Natural killer cell (primary cell): Measurements from ENCODE around the gene COL20A1. TPM values are rescaled to one million over a fixed set of nuclear protein-coding genes. Genes with fewer than 3 reads are reported as not detected.

Experiments used
- ATAC-seq, 3 donors: fragments of 150-1000 bp in 2 of 3; fragments of 200-7000 bp in 1 of 3; cut with Tn5 transposase; 1 replicate in 1 of 3; 2 replicates in 2 of 3; pipeline ENCODE4 v1.10.0; 2021; ENCODE audit warnings: mild to moderate bottlenecking in 2 of 3, moderate library complexity in 2 of 3
- DNase-seq, 2 donors: peaks; one replicate each; pipeline versions ENCODE4 v3.0.0 to v3.0.0-alpha.2; 2013 to 2021; ENCODE audit warnings: mixed read lengths in 1 of 2
- H3K27ac ChIP-seq: one replicate; pipeline ENCODE4 v1.5.1; 2013; ENCODE audit warnings: mild to moderate bottlenecking, low read length
- H3K27me3 ChIP-seq: one replicate; pipeline ENCODE4 v1.6.1; 2013; ENCODE audit warnings: low read length; ENCODE audit not compliant: control insufficient read depth, insufficient read depth
- H3K36me3 ChIP-seq: one replicate; pipeline ENCODE4 v1.6.1; 2013; ENCODE audit warnings: low read length; ENCODE audit not compliant: control insufficient read depth, insufficient read depth
- H3K4me1 ChIP-seq: one replicate; pipeline ENCODE4 v1.6.1; 2013; ENCODE audit warnings: low read length; ENCODE audit not compliant: control insufficient read depth, insufficient read depth
- H3K4me3 ChIP-seq: one replicate; pipeline ENCODE4 v1.5.1; 2013; ENCODE audit warnings: low read length
- H3K9me3 ChIP-seq: one replicate; pipeline ENCODE4 v1.6.1; 2013; ENCODE audit warnings: low read length; ENCODE audit not compliant: control insufficient read depth, insufficient read depth
- H3K27ac Mint-ChIP-seq, 2 donors: one replicate each; pipeline ENCODE4 v1.8.0; 2022; ENCODE audit warnings: mild to moderate bottlenecking in 2 of 2, mixed read lengths in 2 of 2, moderate library complexity in 1 of 2
- H3K27me3 Mint-ChIP-seq, 2 donors: one replicate each; pipeline ENCODE4 v1.8.0; 2022; ENCODE audit warnings: low read depth in 2 of 2, mixed read lengths in 2 of 2
- H3K36me3 Mint-ChIP-seq: one replicate; pipeline ENCODE4 v1.8.0; 2022; ENCODE audit warnings: mixed read lengths
- H3K4me1 Mint-ChIP-seq, 2 donors: one replicate each; pipeline ENCODE4 v1.8.0; 2022; ENCODE audit warnings: mixed read lengths in 2 of 2
- H3K4me3 Mint-ChIP-seq: one replicate; pipeline ENCODE4 v1.8.0; 2022; ENCODE audit warnings: mild to moderate bottlenecking, moderate library complexity, mixed read lengths
- H3K9me3 Mint-ChIP-seq, 2 donors: one replicate each; pipeline ENCODE4 v1.8.0; 2022; ENCODE audit warnings: mixed read lengths in 2 of 2
- CTCF ChIP-seq: fragments of 200-600 bp; IDR thresholded peaks from one replicate; pipeline ENCODE4 v1.8.0; 2022; ENCODE audit warnings: antibody characterized with exemption
- WGBS: methylation state at CpG from one replicate; pipeline ENCODE4 v1.1.7; 2013; ENCODE audit warnings: missing lambda C conversion rate; ENCODE audit not compliant: insufficient coverage; 5-methylcytosine and 5-hydroxymethylcytosine counted together
- intact Hi-C: fragments of 100-400 bp; cut with micrococcal nuclease; formaldehyde crosslinking; loops from one replicate; pipeline ENCODE4 v1.14.2; 2022
- total RNA-seq, 4 donors: library from RNA; stranded (reverse); fragments of 120-200 nt in 1 of 4; gene quantifications; one replicate each; pipeline versions ENCODE4 v1.2.3 to v1.2.4, GENCODE V29; 2013 to 2022

The COL20A1 gene
- total RNA-seq, 3 donors from 2014 or later (not counting 1 experiment from before 2014, with no cell fraction given) = 0.12 to 0.33 TPM; not detected in 1

- peaks cover 21% of the 10 kb centered on the region for H3K27me3 ChIP-seq
- peaks cover 5 to 9% of the 10 kb centered on the region in 2 donors for H3K27me3 Mint-ChIP-seq
- no peak within 1 kb of the TSS for H3K27ac ChIP-seq
- no peaks in the 10 kb centered on the region for H3K4me1 Mint-ChIP-seq
- H3K4me1 ChIP-seq = no peaks in the 10 kb centered on the region
- intact Hi-C loops = no loop called here
- no peaks in the 10 kb centered on the region for H3K36me3 ChIP-seq
- 6% methylated on average over 70 of the region's 79 CpGs for WGBS
- no peaks in the 10 kb centered on the region for H3K36me3 Mint-ChIP-seq
- no peaks in the 10 kb centered on the region for H3K9me3 ChIP-seq
- ATAC-seq (no peak), DNase-seq (no peak)
- no peak for TF ChIP-seq CTCF
- no peak within 1 kb of the TSS for H3K4me3 Mint-ChIP-seq
- H3K27ac Mint-ChIP-seq = no peak within 1 kb of the TSS
- H3K9me3 Mint-ChIP-seq = no peaks in the 10 kb centered on the region
- H3K4me3 ChIP-seq = no peak within 1 kb of the TSS
Observed at GRCh38 chr20:63360850-63361518, 68.0 kb downstream of the COL20A1 start, which contains the start of gene CHRNA4. TSS of gene CHRNA4 (minus strand) at chr20:63361349. CDS start at chr20:63361165, 184 bp downstream.

GRCh38 chr20:63361519-63362435 is 68.8 kb downstream of the COL20A1 start:
- intact Hi-C loops = no loop called here
- Histone ChIP-seq H3K36me3 (no peaks in the 10 kb centered on the region), H3K9me3 (no peaks in the 10 kb centered on the region), H3K27ac (no peak overlapping the region), H3K4me1 (no peaks in the 10 kb centered on the region), H3K4me3 (no peak overlapping the region), H3K27me3 (peaks cover 21% of the 10 kb centered on the region)
- no peak for TF ChIP-seq CTCF
- ATAC-seq (no peak), DNase-seq (no peak)
- Mint-ChIP-seq H3K27ac (no peak overlapping the region), H3K4me1 (no peaks in the 10 kb centered on the region), H3K36me3 (no peaks in the 10 kb centered on the region), H3K4me3 (no peak overlapping the region), H3K27me3 (peaks cover 5 to 9% of the 10 kb centered on the region in 2 donors), H3K9me3 (no peaks in the 10 kb centered on the region)
- WGBS = 12% methylated on average over 50 of the region's 50 CpGs

- no peaks in the 10 kb centered on the region for H3K4me1 ChIP-seq
- Mint-ChIP-seq H3K36me3 (no peaks in the 10 kb centered on the region), H3K27ac (no peak overlapping the region), H3K4me1 (no peaks in the 10 kb centered on the region), H3K9me3 (no peaks in the 10 kb centered on the region), H3K27me3 (peaks cover 5 to 9% of the 10 kb centered on the region in 2 donors), H3K4me3 (no peak overlapping the region)
- no peaks in the 10 kb centered on the region for H3K36me3 ChIP-seq
- DNase-seq (no peak), ATAC-seq (no peak)
- no peak overlapping the region for H3K4me3 ChIP-seq
- peaks cover 21% of the 10 kb centered on the region for H3K27me3 ChIP-seq
- intact Hi-C loops = no loop called here
- 70% methylated on average over 16 of the region's 16 CpGs for WGBS
- H3K9me3 ChIP-seq = no peaks in the 10 kb centered on the region
- no peak for TF ChIP-seq CTCF
- no peak overlapping the region for H3K27ac ChIP-seq
Observed at GRCh38 chr20:63362436-63363009, 69.5 kb downstream of the COL20A1 start.
